ENCODE results near the gene AGER. TPM values are rescaled to one million over a fixed set of nuclear protein-coding genes. Genes with fewer than 3 reads are reported as not detected.
A peak's percentile ranks its signal among the peaks of the same experiment; 100 is the strongest.

The AGER gene
- total RNA-seq, 3 donors from 2014 or later, result 5.3 to 8.1 (median 6.3) TPM

DNA sequence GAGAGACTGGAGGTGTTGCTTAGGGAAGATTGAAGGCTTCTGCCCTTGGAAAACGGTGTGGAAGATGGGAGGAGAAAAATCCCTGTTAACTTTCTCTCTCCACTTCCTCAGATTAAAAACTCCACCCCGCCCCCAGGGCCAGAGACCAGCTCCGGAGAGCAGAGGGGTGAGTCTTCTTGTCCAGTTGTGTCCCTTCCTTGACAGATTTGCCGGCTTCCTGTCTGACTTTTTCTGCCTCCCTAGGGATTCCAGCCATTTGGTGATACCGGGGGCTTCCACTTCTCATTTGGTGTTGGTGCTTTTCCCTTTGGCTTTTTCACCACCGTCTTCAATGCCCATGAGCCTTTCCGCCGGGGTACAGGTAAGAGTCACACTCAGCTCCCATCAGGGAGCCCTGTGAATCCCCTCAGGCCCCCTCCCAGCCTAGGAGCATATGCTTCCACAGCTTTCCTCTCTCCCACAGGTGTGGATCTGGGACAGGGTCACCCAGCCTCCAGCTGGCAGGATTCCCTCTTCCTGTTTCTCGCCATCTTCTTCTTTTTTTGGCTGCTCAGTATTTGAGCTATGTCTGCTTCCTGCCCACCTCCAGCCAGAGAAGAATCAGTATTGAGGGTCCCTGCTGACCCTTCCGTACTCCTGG lies 4.2 kb downstream of the AGER start:
- H3K4me1 ChIP-seq (ENCODE audit: low read depth), result peaks cover 38% of the 10 kb centered on the region
- TF ChIP-seq, protein P1, sequence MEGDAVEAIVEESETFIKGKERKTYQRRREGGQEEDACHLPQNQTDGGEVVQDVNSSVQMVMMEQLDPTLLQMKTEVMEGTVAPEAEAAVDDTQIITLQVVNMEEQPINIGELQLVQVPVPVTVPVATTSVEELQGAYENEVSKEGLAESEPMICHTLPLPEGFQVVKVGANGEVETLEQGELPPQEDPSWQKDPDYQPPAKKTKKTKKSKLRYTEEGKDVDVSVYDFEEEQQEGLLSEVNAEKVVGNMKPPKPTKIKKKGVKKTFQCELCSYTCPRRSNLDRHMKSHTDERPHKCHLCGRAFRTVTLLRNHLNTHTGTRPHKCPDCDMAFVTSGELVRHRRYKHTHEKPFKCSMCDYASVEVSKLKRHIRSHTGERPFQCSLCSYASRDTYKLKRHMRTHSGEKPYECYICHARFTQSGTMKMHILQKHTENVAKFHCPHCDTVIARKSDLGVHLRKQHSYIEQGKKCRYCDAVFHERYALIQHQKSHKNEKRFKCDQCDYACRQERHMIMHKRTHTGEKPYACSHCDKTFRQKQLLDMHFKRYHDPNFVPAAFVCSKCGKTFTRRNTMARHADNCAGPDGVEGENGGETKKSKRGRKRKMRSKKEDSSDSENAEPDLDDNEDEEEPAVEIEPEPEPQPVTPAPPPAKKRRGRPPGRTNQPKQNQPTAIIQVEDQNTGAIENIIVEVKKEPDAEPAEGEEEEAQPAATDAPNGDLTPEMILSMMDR (IDR thresholded peaks at IDR 0.05), result no peak
- peak in 1 of 3 donors; percentile 16 for DNase-seq
- H3K9me3 ChIP-seq, result no peaks in the 10 kb centered on the region
- intact Hi-C loops (cut with DNase I, micrococcal nuclease), result no loop called here
- ATAC-seq, result no peak
- H3K4me3 ChIP-seq, result no peak overlapping the region
- H3K36me3 ChIP-seq (ENCODE audit: low read depth), result peaks cover 4% of the 10 kb centered on the region

GRCh38 chr6:32178547-32179440 lies 5.3 kb downstream of the AGER start:
- Histone ChIP-seq H3K4me3 (peak overlapping the region; percentile 25), H3K36me3 (ENCODE audit: low read depth) (peaks cover 4% of the 10 kb centered on the region), H3K9me3 (no peaks in the 10 kb centered on the region), H3K4me1 (ENCODE audit: low read depth) (peaks cover 40% of the 10 kb centered on the region)
- intact Hi-C loops (cut with DNase I, micrococcal nuclease), result no loop called here
- DNase-seq (no peak), ATAC-seq (no peak)
- TF ChIP-seq, protein P1 (IDR thresholded peaks at IDR 0.05), result no peak

DNA sequence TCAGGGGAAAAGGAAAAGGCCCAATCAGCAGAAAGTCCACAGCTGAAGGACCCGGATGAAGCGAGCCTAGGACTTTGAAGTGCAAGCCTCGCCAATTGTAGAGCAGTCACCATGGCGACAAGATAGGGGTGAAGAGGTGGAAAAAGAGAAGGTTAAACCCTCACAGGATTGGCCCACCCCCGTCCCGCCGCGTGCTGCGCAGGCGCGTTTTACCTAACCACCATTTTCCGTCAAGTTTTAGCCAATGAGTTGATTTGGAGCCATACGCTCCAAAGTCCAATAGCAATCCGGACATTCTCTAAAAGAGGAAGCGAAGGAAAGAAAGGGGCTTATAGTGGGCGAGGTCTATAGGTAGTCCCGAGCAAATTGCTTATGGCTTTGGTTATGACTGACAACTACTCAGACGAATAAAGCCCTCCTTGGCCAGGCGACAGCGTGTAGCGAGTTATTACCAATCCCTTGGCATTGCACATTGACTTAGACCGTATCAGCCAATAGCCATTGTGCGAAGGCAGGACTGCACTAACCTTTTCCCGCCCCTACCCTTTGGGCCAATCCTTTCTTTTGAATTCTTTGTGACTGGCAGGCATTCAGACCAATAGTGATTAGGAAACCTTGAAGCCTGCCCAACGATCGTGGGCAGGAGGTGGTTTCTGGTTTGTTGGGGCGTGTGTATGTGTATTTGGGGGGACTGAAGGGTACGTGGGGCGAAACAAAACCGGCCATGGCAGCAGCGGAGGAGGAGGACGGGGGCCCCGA lies 6.1 kb downstream of the AGER start, which contains the start of gene RNF5:
Gene RNF5, plus strand, starts transcription at position 618 of the 759 bp plus-strand sequence. Its CDS starts 107 bp downstream, at position 725.
- DNase-seq, result peak; percentile 91 to 98 (median 94)
- Histone ChIP-seq H3K4me1 (ENCODE audit: low read depth) (peaks cover 40% of the 10 kb centered on the region), H3K9me3 (no peaks in the 10 kb centered on the region), H3K4me3 (peak within 1 kb of the TSS; percentile 25), H3K36me3 (ENCODE audit: low read depth) (peaks cover 4% of the 10 kb centered on the region)
- TF ChIP-seq, protein P1 (IDR thresholded peaks at IDR 0.05), result no peak
- ATAC-seq, result peak; percentile 83
- intact Hi-C loops (cut with DNase I, micrococcal nuclease), result no loop called here

- TF ChIP-seq, protein P1 (IDR thresholded peaks at IDR 0.05), result no peak
- peak overlapping the region; percentile 25 for H3K4me3 ChIP-seq
- peaks cover 4% of the 10 kb centered on the region for H3K36me3 ChIP-seq (ENCODE audit: low read depth)
- DNase-seq (no peak), ATAC-seq (peak; percentile 5)
- H3K9me3 ChIP-seq, result no peaks in the 10 kb centered on the region
- intact Hi-C loops (cut with DNase I, micrococcal nuclease), result no loop called here
- peaks cover 40% of the 10 kb centered on the region for H3K4me1 ChIP-seq (ENCODE audit: low read depth)
Observed at GRCh38 chr6:32177183-32177787, 6.8 kb downstream of the AGER start.
